AML-193 (cell line): ENCODE measurements around the gene ARL15.
A peak's percentile ranks its signal among the peaks of the same experiment; 100 is the strongest.

Experiments
- DNase-seq, 2 experiments: peaks; one replicate each; lab custom pipeline; 2025; lab: John Stamatoyannopoulos, UW

The ARL15 gene

DNA sequence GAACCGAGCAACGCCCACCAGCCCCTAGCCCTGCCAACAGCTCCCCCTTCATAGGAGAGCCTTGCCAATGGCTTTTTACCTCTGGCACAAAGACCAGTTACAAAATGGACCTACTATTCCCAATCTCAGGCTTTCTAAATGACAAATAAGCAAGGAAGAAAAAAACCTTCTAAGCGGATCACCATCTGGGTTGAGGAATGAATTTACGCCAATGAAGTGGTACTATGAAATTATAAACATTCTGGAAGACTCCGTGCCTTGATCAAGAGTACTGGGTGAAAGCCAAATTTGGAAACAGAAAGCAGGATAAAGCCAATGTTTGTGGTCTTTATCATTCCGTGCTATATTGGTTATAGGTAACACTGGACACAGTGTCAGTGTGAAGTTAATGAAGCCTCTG lies 378.0 kb downstream of the ARL15 start:
- no peak for DNase-seq

DNA sequence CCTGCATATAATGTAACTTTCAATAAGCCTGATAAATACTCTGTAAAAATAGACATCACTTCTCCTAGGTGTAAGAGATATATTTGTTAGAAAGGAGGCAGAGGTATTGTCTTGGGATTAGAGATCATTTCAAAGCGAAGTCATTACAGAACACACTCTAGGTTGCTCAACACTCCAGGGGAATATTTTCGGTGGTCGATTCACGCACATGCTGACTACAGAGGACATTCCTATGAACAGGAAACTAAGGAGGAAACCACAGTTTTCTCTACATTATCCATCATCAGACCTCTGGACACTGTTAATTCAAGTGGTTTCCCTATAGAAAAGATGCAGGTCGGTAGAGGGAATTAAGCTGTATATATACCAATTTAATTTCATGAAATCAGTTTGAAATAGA lies 379.9 kb downstream of the ARL15 start:
- no peak for DNase-seq

DNA sequence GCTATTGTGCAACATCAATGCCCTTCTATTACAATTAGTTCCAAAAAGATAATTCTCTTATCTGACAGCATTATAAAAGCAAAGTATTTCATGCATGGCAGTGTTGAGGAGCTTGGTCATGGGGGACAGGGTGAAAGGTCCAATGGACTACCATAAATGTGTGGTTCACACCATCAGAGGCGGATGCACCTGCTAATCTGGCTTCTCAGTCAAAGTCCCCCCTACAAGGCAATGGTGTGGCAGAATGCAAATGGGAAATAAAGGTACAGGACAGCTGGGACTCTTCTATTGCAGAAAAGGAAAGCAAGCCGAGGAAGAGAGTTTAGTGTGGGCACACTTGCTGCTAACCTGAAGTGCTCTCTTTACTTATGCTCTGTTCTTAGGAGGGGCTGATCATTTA lies 380.8 kb downstream of the ARL15 start:
- DNase-seq, result no peak

DNA sequence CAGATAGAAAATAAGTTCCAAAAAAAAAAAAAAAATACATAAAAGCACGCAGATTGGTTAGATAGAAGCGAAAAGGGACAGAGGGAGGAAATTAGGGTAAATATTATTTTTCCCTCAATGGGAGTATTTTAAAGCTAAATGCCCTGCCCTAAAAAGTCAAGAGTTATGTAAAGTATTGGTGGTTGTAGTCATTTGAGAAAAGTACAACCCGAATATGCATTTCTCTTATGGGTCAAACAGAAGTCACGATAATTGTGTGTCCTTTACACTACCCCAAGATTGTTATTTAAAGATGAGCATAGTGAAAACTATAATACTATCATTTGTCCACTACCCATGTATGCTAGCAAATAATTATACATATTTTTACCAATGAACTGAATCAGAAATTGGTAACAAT lies 381.2 kb downstream of the ARL15 start:
- no peak for DNase-seq

DNA sequence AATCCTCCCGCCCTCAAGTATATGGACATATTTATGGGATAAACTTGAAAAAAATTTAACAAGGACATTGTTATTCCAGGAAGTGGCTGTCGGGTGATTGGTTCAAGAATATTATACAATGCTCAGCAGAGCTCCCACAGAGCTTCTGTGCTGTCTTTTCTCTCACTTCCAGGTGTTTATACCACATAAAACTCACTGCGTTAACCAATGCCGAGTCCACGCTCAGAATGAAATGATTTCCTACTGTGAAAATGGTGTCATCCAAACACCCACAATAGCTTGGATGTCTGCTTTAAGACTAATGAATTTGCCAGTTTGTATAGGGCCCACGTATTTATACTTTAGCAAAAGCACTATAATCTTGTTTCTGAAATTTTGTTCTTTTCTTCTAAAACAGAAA lies 381.7 kb downstream of the ARL15 start:
- no peak for DNase-seq

DNA sequence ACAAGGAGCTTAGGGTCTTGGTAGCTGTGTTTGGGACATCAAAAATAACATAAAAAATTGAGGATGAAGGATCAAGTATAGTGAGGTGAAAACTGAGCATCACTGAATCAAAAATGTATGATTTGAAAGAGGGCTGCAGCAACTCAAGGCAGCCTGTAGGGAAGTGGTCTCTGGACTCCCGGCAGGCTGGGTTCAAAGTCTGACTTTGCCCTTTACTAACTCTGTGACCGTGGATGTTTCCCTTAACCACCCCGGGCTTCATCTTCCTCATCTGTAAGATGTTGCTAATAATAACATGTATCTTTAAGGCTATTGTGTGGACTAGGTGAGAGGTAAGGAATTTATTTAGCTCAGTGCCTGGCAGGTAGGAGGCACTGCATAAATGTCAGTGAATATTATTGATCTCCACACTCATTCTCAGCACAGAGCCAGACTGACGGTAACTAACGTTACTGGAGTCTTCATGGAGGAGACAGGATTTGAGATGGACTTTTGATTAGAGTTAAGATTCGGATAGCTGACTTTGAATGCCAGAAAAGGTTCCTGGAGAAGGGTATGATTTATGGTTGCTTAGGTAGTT lies 382.6 kb downstream of the ARL15 start:
- DNase-seq, result no peak

DNA sequence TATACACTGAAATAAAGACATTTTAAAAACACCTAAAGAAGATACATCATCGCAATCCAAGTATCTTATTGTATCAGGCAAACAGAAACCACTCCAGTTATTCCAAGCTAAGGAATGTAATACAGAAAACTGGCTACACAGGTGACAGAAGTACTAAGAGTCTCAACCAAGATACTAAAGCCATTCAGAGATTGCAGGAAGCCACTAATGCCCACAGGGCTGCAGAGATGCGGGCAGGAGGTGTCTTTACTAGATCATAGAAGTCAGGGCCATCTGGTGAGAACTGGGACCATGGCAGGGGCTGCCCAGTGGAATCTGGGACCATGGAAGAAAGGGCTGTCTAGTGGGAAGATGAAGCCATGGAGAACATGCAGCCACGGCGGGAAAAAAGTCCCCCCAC lies 384.3 kb downstream of the ARL15 start:
- no peak for DNase-seq

DNA sequence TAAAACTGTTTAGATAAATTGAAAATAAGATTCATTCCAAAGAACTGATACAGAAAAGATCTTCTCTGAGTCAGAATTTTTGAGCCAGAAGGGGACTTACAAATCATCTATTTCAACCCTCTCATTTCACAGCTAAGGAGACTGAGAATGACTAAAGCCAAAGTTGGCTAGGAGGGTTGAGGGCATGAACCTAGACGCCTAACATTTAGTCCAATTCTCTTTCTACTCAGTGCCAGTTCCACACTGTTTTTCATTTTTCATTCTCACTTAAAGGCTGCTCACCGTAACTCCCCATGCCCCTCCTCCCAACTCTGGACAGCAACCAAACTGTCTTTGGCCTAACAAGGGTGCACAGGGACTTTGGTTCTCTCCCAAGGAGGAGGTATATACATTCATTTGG lies 386.0 kb downstream of the ARL15 start:
- no peak for DNase-seq

DNA sequence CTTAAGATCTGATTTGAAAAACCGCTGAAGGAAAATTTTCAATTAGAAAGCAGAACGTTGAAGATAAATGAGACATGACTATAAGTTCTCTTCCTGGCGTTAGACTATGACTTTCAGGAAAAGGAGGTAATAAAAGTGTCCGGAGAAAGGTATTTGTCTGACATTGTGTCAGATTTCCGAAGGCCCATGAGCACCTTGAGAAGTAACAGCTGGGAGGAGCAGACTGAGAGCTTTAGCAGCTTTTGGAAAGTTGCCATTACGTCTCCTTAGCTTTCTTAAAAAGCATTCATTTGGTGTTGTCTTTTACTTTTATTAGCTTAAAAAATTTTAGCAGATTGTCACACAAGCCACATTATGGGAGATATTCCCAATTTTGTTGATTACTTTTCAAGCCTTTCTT lies 386.4 kb downstream of the ARL15 start:
- DNase-seq, result no peak

DNA sequence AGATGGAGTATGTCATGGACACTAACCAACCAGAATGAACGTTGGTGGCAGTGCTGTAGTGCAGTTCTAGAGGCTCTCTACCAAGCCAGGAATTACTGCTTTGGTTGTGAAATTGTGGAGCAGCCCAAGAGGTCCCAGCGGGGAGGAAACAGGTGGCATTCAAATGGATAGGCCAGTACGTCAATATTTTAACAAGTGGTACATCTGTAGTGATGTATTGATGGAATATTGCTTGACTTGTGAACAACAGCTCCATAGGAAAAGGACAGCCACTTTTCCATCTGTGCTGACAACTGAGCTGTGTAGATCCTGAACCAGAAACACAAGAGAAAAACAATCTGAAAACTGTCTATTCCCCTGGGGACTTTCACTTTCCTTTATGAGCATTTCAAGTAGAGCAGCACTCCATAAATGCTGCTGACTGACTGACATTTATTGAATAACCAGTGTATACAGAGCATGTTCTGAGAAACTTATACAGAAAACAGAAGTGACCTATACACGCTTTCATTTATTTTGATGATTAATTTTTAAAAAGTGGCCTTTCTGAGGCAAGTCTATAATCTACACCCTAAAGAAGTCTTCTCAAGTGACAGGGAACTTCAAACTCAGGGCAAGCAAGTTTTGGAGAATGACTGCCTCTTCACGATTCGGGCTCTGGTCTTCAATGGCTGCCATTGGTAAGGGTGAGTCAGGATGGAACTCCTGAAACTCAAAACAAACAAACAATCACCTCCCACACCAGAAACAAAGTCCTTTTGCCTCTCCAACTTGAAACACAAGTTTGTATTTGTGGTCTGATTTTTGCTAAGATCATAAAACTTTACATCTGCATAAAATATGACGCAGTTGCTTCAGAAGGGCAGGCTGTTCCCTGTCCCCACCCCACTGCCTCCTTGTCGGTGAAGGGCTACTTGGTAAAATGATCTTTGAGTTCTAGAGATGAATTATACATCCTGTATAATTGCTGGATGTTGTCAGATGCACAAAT lies 387.6 kb downstream of the ARL15 start:
- no peak for DNase-seq

DNA sequence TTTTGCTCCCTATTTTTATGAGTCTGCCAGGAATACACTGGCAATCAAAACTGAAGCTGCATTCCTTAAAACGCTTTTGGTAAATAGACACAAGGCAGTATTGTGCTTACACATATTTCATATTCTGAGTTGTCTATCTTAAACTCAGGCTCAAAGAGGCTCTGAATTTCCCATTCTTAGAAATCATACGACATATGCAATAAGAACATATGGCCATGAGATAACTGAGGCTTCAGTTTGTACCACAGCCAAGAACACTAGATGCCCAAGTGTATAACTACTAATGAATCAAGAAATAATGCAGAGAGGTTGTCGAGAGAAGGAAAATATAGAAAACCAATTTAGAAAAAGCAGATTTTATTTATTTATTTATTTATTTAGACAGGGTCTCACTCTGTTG lies 392.5 kb downstream of the ARL15 start:
- no peak for DNase-seq

DNA sequence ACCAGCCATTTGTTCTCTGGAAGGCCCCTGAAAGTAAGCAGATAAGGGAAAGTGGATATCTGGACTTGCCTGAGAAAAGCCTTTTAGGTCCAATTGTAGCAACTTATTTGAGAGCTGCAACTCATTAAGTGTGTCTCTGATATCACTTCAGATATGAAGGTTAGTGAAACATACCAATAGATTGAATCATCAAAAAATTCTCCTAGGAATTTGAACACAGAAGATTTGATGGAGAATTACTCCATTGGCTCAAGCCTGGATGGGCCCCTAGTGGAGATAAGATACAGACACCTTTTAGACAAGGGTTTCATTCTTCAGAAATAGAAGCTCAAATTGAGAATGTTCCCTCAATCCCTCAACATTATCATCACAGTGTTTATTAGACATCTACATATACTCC lies 393.3 kb downstream of the ARL15 start:
- no peak for DNase-seq

DNA sequence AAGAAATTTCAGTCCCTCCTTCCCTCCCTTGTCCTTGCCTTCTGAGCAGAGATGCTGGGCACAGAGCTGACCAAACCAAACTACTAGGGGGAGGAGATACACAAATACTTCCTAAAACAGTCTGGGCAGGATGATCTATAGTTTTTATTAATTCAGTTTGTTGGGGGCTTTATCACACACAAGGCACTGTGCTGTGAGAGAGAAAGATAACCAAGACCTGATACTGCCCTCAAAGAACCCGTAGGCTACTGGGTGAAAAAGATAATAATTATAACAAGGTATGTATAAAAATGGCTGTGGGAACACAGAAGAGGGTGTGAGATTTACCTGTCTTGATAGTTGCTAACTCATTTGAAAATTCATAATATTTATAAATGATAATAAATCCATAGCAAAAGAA lies 395.3 kb downstream of the ARL15 start:
- no peak for DNase-seq

DNA sequence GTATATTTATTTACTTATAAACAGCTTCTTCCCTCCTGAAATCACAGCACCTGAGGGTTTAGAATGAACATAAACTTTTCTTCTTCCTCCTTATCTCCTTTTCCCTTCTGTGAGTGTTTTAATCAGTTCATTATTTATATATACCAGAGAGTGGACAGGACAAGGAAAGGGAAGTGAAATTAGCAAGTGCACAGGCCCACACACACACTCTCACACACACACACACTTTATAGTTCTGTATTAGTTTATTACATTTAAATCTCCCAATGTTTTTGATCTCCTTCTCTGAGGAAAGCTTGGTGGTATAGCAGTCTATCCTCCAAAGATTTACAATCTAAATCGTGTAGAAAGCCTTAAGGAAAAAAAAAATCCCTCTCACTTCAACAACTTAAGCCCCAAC lies 396.4 kb downstream of the ARL15 start:
- no peak for DNase-seq

DNA sequence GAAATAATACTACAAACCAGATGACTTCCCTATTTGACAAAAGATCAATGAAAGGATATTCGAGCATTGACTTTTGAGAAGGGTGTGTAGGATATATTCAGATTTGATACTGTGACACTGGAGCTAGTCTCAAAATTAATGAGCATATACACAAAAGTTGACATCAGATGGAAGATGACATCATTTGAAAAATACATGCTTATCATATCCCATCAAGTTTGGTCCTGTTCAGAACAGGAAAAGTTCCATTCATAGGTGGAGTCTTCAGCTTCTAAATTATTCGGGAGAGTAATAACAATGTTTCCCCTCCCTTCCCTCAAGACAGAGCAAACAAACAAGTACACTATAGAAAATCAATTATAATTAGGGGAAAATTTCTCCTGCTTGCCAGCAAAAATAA lies 401.6 kb downstream of the ARL15 start:
- DNase-seq, result no peak

DNA sequence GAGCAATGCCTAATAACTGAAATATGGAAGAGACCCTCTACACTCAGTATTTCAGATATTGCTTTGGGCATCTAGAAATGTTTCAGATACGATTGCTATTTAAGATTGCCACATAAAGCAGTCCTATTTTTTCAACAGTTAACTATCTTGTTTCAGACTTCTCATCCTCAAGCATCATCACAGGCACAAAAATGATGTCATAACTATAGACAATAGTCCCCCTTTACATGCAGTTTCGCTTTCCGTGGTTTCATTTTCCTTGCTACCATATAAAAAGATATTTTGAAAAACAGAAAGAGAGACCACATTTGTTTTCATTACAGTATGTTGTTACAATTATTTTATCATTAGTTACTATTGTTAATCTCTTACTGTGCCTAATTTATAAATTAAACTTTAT lies 402.5 kb downstream of the ARL15 start:
- DNase-seq, result no peak

DNA sequence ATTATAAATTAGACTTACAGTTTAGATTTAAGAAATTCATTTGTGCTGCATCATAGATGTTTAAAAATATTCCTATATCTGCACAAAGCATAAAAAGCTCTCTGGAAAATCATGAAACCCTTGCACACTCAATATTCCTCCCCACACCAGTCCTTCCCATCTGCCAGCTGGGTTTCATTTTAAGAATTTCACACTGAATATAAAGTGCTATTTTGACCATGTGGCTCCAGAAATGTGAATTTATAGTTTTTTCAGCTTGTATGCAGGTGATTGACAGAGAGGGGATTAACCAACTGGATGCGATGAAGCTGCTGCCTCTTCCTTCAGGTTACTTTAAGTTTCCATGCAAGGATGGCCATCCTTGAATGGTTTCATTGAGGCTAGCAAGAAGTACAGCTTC lies 403.6 kb downstream of the ARL15 start:
- no peak for DNase-seq

DNA sequence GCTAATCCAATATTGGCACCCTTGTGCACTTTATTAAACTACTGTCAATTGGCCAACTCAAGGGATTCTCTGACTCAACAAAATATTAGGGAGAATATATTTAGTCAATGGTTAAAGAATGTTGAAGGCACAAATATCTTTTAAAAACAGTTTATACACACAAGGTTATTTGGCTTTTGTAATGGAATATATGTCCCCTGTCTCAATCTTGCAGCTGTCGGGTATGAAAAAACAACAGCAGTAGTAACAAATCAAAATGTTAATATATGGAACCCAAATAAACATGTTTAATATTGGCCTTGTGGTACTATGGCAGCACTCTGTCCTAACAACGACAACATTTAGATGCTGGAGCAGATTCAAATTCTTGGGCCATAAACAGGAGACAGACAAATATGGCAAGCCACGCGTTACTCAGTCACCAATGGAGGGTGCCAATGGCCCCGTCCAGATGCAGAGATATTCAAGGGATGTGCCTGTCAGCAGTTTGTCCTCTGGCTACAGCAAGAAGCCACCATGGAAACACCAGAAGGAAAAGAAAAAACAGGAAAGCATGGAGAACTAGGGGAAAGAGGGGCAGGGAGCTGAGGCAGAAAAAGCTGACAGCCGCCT lies 408.0 kb downstream of the ARL15 start:
- DNase-seq, result no peak

DNA sequence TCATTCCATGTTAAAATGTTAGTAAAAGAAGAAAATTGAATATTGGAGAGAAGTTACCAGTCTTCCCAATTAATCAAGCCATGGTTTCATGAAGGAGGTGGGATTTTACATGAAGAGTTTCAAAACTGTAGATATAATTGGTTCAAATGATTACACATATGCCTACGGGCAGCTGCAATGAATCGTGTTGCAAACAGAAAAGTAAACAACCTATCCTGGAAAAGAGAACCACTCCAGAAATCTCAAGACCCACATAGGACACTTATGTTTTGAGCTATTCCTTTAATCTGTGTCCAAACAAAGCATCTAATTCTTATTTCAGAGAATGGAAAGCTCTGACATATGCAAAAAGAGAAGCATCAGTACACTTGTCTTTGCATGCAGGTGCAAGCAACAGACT lies 409.7 kb downstream of the ARL15 start:
- no peak for DNase-seq

DNA sequence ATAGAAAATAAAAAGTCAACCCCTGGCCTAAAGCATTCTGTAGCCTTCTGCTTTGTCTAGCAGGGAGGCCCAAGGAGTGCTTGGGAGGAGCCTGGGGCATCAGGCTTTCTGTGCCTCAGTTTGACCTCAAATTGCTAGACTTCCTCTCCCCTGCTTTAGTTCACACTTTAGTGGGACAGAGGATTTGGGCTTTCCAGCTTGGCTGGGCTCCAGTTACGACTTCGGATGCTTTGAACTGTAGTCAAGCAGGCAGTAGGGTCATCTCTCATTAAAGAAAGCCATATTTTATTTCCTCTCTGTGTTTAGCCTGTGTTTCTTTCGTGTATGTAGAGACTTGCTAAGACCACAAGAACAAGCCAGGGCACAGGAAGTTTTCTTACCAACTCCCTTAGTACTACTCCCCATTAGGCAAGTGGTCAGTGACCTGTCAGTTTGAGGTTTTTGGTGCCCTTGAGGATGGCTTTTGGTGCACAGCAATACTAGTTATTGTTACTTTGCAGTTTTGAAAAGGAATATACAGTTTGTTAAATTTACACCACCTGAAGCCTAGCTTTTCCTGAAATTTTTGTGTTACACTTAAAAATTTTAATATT lies 415.2 kb downstream of the ARL15 start:
- DNase-seq, result peak; percentile 31 to 64

DNA sequence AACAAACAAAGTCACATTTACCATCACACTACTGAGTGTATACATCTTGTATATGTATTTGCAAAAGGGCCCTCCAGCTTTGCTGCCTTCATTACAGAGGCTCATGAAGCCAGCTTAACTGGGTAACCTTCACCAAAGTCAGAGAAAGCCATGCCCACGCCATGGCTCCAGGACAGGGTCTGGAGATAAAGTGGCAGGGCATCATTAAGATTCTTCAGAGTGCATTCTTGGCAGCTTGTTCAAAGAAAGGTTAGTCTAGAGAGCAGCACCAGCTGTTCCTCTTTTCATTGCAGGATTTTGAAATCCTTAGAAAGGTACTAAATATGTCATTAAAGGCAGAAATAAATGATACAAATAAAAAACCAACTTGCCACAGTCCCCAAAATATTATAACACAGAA lies 416.7 kb downstream of the ARL15 start:
- peak in 1 of 2 experiments; percentile 13 for DNase-seq

DNA sequence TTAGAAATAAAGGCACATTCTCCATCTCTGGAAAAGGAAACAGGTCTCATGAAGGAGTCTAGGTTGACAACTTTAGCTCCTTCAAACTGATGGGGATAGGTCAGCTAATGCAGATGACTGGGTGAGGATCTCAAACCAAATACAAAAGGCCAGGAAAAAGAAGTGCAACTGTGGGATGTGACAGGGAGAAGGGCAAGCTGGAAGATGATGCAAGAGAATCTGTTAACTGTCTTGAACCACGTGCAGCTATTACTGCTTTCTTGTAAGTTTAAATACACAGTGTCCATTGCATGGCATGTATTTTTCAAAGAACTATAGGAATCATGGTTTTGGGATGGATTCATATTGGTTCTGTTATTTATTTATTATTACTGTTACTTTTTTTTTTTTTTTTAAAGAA lies 418.1 kb downstream of the ARL15 start:
- DNase-seq, result no peak

DNA sequence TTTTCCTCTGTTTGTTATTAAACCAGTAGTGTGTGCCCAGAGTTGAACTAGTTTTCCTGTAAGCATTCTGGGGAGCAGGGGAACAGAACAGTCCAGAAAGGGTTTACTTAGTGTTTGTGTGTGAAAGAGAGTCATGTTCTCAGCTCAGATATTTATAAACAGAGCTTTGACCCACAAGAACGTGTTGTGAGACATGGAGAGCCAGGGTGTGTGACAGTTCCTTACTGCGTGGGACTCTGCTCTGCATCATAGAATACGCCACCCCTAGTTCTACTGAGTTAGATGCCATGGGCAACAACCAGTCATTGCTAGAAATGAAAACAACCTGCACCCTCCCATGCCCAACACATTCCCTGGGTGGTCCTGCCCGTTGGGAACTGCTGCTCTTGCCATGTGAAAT lies 419.2 kb downstream of the ARL15 start:
- DNase-seq, result no peak
